Ramos (cell line): ENCODE results near the gene SP6.

Experiments
- in situ Hi-C: fragments of 300-500 bp; cut with MboI; formaldehyde crosslinking; loops from one replicate; pipeline ENCODE4 v1.14.3; 2022; ENCODE audit warnings: low sequenced_read_pairs; ENCODE audit not compliant: unreplicated experiment

The SP6 gene

DNA sequence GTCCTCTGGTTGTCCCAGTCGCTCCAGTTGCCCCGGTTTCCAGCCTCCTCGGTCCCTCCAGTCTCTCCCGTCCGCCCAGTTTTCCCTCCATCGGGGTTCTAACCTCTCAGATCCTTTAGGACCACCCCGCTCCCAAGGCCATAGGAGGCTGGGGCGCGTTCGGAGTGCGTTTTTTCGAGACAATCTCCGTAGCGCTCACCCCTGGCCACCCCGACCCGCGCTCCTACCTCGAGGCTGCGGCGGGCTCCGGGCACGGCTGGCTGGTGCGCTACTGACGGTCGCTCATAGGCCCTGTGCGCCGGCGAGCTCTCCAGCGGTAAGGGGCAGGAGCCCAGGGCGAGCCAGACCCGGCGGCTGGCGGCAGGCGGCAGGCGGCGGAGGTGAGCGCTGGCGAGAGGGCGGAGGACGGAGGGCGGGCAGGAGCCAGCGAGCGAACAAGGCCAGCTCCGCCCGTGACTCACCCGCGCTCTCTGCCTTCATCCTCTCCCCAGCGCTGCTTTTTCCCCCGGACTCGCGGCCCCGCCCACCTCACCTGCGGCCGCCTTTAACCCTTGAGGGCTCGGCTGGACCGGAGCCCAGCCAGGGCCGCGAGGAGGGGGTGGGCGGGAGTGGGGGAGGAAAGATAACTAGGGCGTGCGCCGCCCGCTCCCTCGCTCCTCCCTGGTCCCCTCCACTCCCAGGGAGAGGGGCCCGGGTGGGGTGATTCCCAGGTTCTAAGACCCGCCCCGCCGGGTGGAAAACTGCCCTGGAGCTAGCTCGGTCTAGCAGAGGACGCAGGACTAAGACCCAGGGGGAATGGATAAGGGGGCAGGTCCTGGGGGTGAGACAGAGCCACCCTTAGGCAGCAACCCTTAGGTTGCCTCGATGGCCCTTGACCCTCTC lies at the start of gene SP6:
TSS of gene SP6 (minus strand) at position 472 of the 882 bp plus-strand sequence. CDS start 2,734 bp downstream, outside the sequence.
- in situ Hi-C loops: no loop called here

DNA sequence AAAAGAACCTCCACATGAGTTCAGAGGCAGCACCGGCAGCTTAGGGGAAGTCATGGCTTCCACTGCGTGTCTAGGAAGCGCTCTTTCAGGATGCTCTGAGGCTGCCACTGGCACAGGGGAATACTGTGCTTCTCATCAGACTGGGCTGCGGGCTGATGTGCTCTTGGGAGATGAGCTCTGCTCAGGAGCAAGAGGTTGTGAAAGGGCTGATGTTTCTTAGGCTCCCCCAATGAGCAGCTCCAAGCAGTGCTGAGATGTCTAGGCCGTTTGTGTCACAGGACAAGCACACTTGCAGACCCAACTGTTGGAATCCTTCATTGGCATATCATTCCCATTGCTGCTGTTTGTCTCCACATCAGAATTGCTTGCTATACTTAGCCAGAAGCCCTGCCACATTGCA lies 48.7 kb upstream of the SP6 start:
- in situ Hi-C loops: no loop called here

- in situ Hi-C loops: no loop called here
These were observed 47.3 kb upstream of the SP6 start for GRCh38 chr17:47898241-47898640.

- in situ Hi-C loops: no loop called here
These were observed 46.6 kb upstream of the SP6 start for GRCh38 chr17:47897561-47897960.

- in situ Hi-C loops: no loop called here
These were observed 45.9 kb upstream of the SP6 start for GRCh38 chr17:47896672-47897490.

- in situ Hi-C loops: no loop called here
These were observed 45.1 kb upstream of the SP6 start, which contains the start of gene SP2 for GRCh38 chr17:47895856-47896671. Gene SP2 (plus strand): TSS chr17:47896236. CDS start chr17:47896287, 51 bp downstream.

DNA sequence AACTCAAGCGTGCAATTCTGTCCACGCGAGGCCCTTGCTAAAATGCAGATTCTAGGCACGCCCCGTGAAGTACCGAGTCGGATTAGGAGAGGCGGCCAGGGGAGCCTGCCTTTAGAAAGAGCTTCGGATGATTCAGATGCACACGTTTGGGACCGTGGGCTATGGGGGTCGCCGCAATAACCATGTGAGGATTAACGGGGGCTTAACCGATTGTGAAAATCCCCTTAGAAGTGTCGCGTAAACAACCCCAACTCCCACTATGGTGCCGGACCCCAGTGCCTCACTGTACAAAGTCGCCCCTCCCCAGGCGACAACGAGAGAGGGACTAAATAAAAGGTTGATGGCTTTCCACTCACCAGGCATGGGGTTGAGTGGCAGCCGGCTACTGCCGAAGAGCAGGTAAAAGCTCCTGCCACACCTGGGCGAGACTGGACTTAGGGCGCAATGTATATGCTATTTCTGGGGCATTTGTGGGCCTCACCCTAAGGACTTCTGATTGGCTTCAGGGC lies 44.4 kb upstream of the SP6 start:
- in situ Hi-C loops: no loop called here

GRCh38 chr17:47894498-47895346 lies 43.8 kb upstream of the SP6 start:
- in situ Hi-C loops: loop anchor here (5.0 kb wide), 1 partner anchor 52 kb away; the partner anchor contains the start of gene SCRN2

DNA sequence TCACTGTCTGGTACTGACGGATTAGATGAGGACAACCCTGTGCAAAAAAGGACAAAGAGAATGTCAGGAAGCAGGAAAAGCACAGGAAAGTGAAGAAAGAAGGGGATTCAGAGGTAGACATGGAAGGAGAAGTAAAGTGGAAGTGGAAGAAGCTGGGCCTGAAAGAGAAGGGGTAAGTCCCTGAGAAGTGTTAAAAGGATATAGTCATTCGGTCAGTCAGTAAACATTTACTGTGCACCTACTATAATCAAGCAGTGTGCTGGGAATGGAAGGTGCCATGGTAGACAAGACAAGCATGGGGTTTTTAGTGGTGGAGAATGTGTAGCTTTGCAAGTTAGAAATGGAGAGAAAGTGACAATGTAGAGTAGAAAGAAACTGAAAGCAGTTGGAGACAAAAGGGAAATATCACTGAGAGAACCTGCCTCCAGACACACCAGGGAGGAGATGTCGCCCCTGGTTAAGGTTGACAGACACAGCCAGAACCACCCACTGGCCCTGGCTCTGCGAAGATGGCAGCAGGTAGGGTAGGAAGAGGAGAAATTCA lies 40.7 kb upstream of the SP6 start:
- in situ Hi-C loops: loop anchor here (5.0 kb wide), 1 partner anchor 49 kb away; the partner anchor contains the start of gene SCRN2

- in situ Hi-C loops: loop anchor here (5.0 kb wide), 1 partner anchor 48 kb away; the partner anchor contains the start of gene SCRN2
These were observed 39.0 kb upstream of the SP6 start for GRCh38 chr17:47889734-47890529.

DNA sequence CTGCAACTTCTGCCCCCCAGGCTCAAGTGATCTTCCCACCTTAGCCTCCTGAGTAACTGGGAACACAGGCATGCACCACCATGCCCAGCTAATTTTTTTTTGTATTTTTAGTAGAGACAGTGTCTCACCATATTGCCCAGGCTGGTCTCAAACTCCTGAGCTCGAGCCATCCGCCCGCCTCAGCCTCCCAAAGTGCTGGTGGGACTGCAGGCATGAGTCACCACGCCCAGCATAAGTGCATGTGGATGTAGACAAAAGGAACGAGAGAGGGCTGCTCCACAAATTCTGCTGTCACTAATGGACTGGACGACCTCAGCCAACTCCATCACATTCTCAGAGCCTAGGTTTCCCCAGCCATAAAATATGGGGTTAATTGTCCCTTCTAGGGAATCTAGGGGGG lies 37.3 kb upstream of the SP6 start:
- in situ Hi-C loops: no loop called here

DNA sequence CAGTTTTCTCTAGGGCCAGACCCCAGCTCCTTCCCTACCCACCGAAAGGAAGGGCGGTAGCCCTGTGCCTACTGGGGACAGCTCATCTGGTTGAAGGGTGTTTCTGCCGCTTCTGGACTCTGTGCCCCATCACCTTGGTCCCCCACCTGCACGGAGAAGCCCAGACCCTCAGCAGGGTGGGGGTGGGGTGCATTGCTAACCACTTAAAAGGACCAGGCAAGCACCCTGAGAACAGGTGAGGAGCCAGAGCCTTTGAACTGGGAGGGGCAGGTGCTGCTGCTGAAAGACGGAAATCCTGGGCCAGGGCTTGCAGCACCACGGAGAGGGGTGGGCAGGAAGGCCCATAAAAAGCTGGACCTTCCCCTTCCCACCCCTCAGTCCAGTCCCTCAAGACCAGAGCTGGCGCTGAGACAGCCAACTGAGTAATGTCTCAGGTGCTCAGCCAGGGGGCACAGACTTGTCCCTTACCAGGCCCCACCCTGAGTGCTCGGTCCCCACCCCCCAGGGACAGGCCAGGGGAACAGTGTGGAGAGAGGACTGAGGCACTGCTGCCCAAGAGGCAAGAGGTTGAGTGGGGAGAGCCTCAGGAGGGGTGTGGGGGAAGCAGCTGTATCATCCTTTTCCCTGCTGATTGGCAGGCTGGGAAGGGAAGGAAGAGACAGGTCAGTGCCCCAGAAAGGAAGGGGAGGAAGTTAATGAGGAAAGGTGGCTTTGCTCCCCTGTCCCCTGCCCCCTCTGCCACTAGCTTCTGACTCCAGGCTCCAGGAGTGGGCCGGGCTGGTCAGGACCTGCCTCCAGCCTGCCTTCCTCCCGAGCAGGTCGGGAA lies 34.2 kb upstream of the SP6 start:
- in situ Hi-C loops: no loop called here

GRCh38 chr17:47884427-47884740 lies 33.4 kb upstream of the SP6 start:
- in situ Hi-C loops: no loop called here

- in situ Hi-C loops: no loop called here
These were observed 32.8 kb upstream of the SP6 start for GRCh38 chr17:47883589-47884426.

GRCh38 chr17:47882695-47883588 lies 32.0 kb upstream of the SP6 start:
- in situ Hi-C loops: no loop called here
